ENCODE results near the gene LRRC51.

DNA sequence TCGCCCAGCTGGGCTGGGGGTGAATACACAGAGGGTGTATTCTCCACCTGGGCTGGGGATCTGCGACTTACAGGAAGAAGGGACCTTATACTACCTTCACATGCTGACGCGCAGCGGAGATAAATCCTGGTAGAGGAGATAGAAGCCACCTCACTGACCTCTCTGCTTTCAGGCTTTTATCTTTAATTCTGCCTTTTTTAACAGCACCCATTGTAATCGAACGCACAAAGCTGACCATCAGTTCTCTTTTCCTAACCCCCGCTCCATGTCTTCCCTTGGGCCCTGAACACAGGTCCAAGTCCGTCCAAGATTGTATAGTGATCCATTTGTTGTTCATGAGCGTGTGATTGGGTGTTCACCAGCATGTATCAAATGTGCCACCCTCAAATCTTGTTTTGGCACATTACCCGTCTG, 23.1 kb downstream of the LRRC51 start:
- TF ChIP-seq, protein P1, sequence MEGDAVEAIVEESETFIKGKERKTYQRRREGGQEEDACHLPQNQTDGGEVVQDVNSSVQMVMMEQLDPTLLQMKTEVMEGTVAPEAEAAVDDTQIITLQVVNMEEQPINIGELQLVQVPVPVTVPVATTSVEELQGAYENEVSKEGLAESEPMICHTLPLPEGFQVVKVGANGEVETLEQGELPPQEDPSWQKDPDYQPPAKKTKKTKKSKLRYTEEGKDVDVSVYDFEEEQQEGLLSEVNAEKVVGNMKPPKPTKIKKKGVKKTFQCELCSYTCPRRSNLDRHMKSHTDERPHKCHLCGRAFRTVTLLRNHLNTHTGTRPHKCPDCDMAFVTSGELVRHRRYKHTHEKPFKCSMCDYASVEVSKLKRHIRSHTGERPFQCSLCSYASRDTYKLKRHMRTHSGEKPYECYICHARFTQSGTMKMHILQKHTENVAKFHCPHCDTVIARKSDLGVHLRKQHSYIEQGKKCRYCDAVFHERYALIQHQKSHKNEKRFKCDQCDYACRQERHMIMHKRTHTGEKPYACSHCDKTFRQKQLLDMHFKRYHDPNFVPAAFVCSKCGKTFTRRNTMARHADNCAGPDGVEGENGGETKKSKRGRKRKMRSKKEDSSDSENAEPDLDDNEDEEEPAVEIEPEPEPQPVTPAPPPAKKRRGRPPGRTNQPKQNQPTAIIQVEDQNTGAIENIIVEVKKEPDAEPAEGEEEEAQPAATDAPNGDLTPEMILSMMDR (conservative IDR thresholded peaks at IDR 0.05) = no peak
- TF ChIP-seq ZFX (IDR thresholded peaks at IDR 0.05) = no peak

Measured in C4-2B (cell line).